ENCODE data around the gene RBMS3. TPM values are rescaled to one million over a fixed set of nuclear protein-coding genes. Genes with fewer than 3 reads are reported as not detected.

RBMS3 gene
- total and polyA plus RNA-seq, 2 of the 8 experiments (the other 6 are each of a cell fraction or from before 2014, with no cell fraction given): 3.7 to 6.9 TPM

- Histone ChIP-seq H4K5ac (ENCODE audit: insufficient read length, low read depth, low read length) (no peak overlapping the region), H3K36me3 (ENCODE audit: control insufficient read depth in 2 of 4, insufficient read depth in 4 of 4, low read length in 3 of 4) (no peaks in the 10 kb centered on the region), H3K56ac (replicated peaks; ENCODE audit: insufficient read length, low read depth, low read length) (no peak overlapping the region), H3K4me2 (ENCODE audit: insufficient read depth in 1 of 2, low read depth in 2 of 2, low read length in 2 of 2) (no peak overlapping the region), H3K14ac (ENCODE audit: insufficient read length) (no peak overlapping the region), H3K18ac (ENCODE audit: extremely low read depth, low read length) (no peak overlapping the region), H3K23ac (ENCODE audit: insufficient read length) (no peak overlapping the region), H2BK20ac (ENCODE audit: low read length) (no peak overlapping the region), H3K9me3 (ENCODE audit: insufficient read depth in 2 of 2, low read depth in 1 of 2, low read length in 1 of 2) (no peaks in the 10 kb centered on the region), H3K4me1 (replicated peaks in 1 of 4; ENCODE audit: control insufficient read depth in 3 of 4, insufficient read depth in 4 of 4, low read length in 3 of 4) (peaks cover 0 to 9% (median 3%) of the 10 kb centered on the region in 4 experiments; a peak in 3 of 7 replicates), H3K27ac (ENCODE audit: low read depth, low read length) (no peak overlapping the region), H3K27me3 (replicated peaks in 1 of 4; ENCODE audit: control insufficient read depth in 3 of 4, extremely low read depth in 1 of 4, insufficient read depth in 3 of 4, low read length in 3 of 4) (no peaks in the 10 kb centered on the region), H2AFZ (ENCODE audit: low read length) (peak overlapping the region; percentile 57; the same call in 1 of the 2 replicates), H3K9ac (replicated peaks in 1 of 4; ENCODE audit: extremely low read depth in 1 of 4, low read depth in 3 of 4, low read length in 3 of 4) (no peak overlapping the region), H3K4me3 (ENCODE audit: extremely low read depth in 1 of 4, insufficient read depth in 2 of 4, low read depth in 3 of 4, low read length in 4 of 4) (no peak overlapping the region), H3K79me1 (ENCODE audit: low read depth, low read length) (no peaks in the 10 kb centered on the region), H3K79me2 (ENCODE audit: control insufficient read depth in 1 of 2, insufficient read depth in 2 of 2, low read length in 2 of 2) (no peaks in the 10 kb centered on the region), H2BK120ac (replicated peaks; ENCODE audit: low read depth, low read length) (no peak overlapping the region), H2BK15ac (ENCODE audit: low read length) (no peak overlapping the region), H3K4ac (replicated peaks; ENCODE audit: insufficient read length, low read depth, low read length) (no peak overlapping the region), H3K23me2 (ENCODE audit: low read depth, low read length) (peaks cover 2% of the 10 kb centered on the region), H2BK12ac (ENCODE audit: low read depth, low read length) (no peak overlapping the region), H2AK5ac (ENCODE audit: low read depth, low read length) (no peak overlapping the region), H4K91ac (replicated peaks; ENCODE audit: insufficient read length, low read length) (no peak overlapping the region), H4K8ac (ENCODE audit: extremely low read depth, insufficient read depth, low read length) (no peak overlapping the region), H4K20me1 (replicated peaks in 1 of 2; ENCODE audit: control insufficient read depth in 1 of 2, insufficient read depth in 2 of 2, low read length in 2 of 2) (no peaks in the 10 kb centered on the region), H2BK5ac (ENCODE audit: low read depth, low read length) (no peak overlapping the region)
- FAIRE-seq (no peak), DNase-seq (ENCODE audit: low read depth in 1 of 2, low spot score in 2 of 2) (no peak)
- 88% methylated on average over 6 of the region's 6 CpGs; no CpG with 5 or more reads in 1 of the 2 experiments for WGBS, 2 experiments (ENCODE audit: extremely low coverage in 1 of 2, insufficient coverage in 1 of 2, insufficient read length in 1 of 2, insufficient replicate concordance in 2 of 2, low coverage in 1 of 2, low lambda C conversion rate in 2 of 2, missing lambda C conversion rate in 1 of 2)
- CTCF ChIA-PET (ENCODE audit: partially characterized antibody): interaction anchor here (0.6 to 0.7 kb wide), 2 partner anchors 135 to 419 kb away, joined by 3 read pairs; no protein-coding TSS in a partner anchor
- POLR2A ChIA-PET (ENCODE audit: partially characterized antibody): no interaction called here
- TF ChIP-seq SIN3A (conservative IDR thresholded peaks at IDR 0.05 in 1 of 2, IDR thresholded peaks at IDR 0.05 in 1 of 2; ENCODE audit: low read depth in 1 of 2, low read length in 2 of 2) (no peak), MAFK (IDR thresholded peaks at IDR 0.05; ENCODE audit: low read depth, low read length) (no peak), ASH2L (IDR thresholded peaks at IDR 0.05; ENCODE audit: low read length) (no peak), HDAC6 (IDR thresholded peaks at IDR 0.05; ENCODE audit: low read depth, low read length) (no peak), SRF (IDR thresholded peaks at IDR 0.05; ENCODE audit: low read depth, low read length) (no peak), GTF2F1 (IDR thresholded peaks at IDR 0.05; ENCODE audit: borderline replicate concordance, low read depth, low read length) (no peak), ATF2 (IDR thresholded peaks at IDR 0.05; ENCODE audit: low read length) (no peak), EZH2 (IDR thresholded peaks at IDR 0.05; ENCODE audit: low read depth, low read length, severe bottlenecking) (no peak)
Measured at GRCh38 chr3:29277249-29277648, 3.6 kb upstream of the RBMS3 start.
